ENCODE results near the gene PPP5C.

DNA sequence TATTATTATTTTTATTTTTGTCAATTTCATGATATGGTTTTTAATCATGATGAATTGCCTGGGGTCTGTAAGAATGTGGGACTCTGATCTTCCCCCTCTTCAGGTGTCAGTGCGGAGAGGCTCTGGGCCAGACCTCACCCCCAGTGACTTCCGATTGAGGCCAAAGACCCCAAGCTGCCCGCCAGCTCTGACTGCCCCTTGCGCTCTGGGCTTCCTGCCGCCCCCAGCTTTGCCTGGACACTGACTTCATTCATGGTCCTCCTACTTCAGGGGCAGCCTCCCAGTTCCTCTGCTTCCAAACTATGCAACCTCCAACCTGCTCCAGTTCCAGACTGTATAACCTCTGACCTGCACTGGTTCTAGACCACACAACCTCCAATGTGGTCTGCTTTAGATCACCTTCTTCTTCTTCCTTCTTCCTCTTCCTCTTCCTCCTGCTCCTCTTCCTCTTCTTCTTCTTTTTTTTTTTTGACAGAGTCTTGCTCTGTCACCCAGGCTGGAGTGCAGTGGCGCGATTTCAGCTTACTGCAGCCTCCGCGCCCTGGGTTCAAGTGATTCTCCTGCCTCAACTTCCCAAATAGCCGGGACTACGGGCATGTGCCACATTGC, 6.7 kb upstream of the PPP5C start:
- no peak for TF ChIP-seq TAF1 (IDR thresholded peaks at IDR 0.05; ENCODE audit: low read depth)
- TF ChIP-seq FOXM1 (IDR thresholded peaks at IDR 0.05; ENCODE audit: borderline replicate concordance, low read depth), result no peak
- no peak for TF ChIP-seq RAD21 (IDR thresholded peaks at IDR 0.05; ENCODE audit: low read depth)
- TF ChIP-seq EP300 (IDR thresholded peaks at IDR 0.05; ENCODE audit: borderline replicate concordance), result no peak
- TF ChIP-seq CEBPB (IDR thresholded peaks at IDR 0.05), result no peak
- no peak for TF ChIP-seq TEAD4 (IDR thresholded peaks at IDR 0.05)
- no peak for TF ChIP-seq TCF12 (IDR thresholded peaks at IDR 0.05; ENCODE audit: low read depth)
